GM23338 (cell line): ENCODE measurements around the gene SEC61A1. TPM values are rescaled to one million over a fixed set of nuclear protein-coding genes. Genes with fewer than 3 reads are reported as not detected.

Source experiments
- ATAC-seq: fragments of 200-7000 bp; cut with Tn5 transposase; 3 replicates; pipeline ENCODE4 v1.9.1; 2020
- DNase-seq: peaks from one replicate; pipeline ENCODE4 v3.0.0-alpha.2; 2015; ENCODE audit warnings: low spot score
- H2AFZ ChIP-seq: fragments of 200-600 bp; sonication (generic); 2 replicates; pipeline ENCODE4 v1.8.0; 2016; ENCODE audit warnings: antibody characterized with exemption, mild to moderate bottlenecking, moderate library complexity
- H3F3A ChIP-seq: fragments of 200-600 bp; sonication (generic); replicated peaks from 2 replicates; pipeline ENCODE4 v1.8.0; 2017; ENCODE audit warnings: antibody characterized with exemption, mixed run types, low read depth
- H3K27ac ChIP-seq: fragments of 200-600 bp; sonication (generic); 2 replicates; pipeline ENCODE4 v1.6.1; 2016; ENCODE audit warnings: low read depth
- H3K27me3 ChIP-seq: fragments of 200-600 bp; sonication (generic); 2 replicates; pipeline ENCODE4 v1.8.0; 2016; ENCODE audit warnings: mild to moderate bottlenecking, mixed run types, moderate library complexity; ENCODE audit not compliant: insufficient read depth
- H3K36me3 ChIP-seq: fragments of 200-600 bp; sonication (generic); 2 replicates; pipeline ENCODE4 v1.8.0; 2016; ENCODE audit warnings: mild to moderate bottlenecking; ENCODE audit not compliant: insufficient read depth
- H3K4me1 ChIP-seq: fragments of 200-600 bp; sonication (generic); 2 replicates; pipeline ENCODE4 v1.8.0; 2016; ENCODE audit warnings: mild to moderate bottlenecking, moderate library complexity; ENCODE audit not compliant: insufficient read depth
- H3K4me2 ChIP-seq: fragments of 200-600 bp; sonication (generic); 2 replicates; pipeline ENCODE4 v1.7.1; 2017; ENCODE audit warnings: mixed run types
- H3K4me3 ChIP-seq: fragments of 200-600 bp; sonication (generic); 2 replicates; pipeline ENCODE4 v1.6.1; 2016; ENCODE audit warnings: mixed run types
- H3K79me2 ChIP-seq: fragments of 200-600 bp; sonication (generic); replicated peaks from 2 replicates; pipeline ENCODE4 v1.8.0; 2017; ENCODE audit warnings: mild to moderate bottlenecking; ENCODE audit not compliant: insufficient read depth
- H3K9me2 ChIP-seq: fragments of 200-600 bp; sonication (generic); 2 replicates; pipeline ENCODE4 v1.8.0; 2017; ENCODE audit not compliant: insufficient read depth
- H4K20me1 ChIP-seq: fragments of 200-600 bp; sonication (generic); replicated peaks from 2 replicates; pipeline ENCODE4 v1.8.0; 2017; ENCODE audit warnings: mild to moderate bottlenecking; ENCODE audit not compliant: insufficient read depth
- H3K27ac Mint-ChIP-seq: 2 replicates; pipeline ENCODE4 v1.8.0; 2020; ENCODE audit warnings: inconsistent platforms, mild to moderate bottlenecking, moderate library complexity, mixed read lengths
- H3K27me3 Mint-ChIP-seq: 3 replicates; pipeline ENCODE4 v1.8.0; 2022; ENCODE audit warnings: low read depth, mild to moderate bottlenecking, moderate library complexity, mixed read lengths, inconsistent platforms; ENCODE audit not compliant: insufficient read depth, poor library complexity
- H3K36me3 Mint-ChIP-seq: 3 replicates; pipeline ENCODE4 v1.8.0; 2021; ENCODE audit warnings: low read depth, mild to moderate bottlenecking, inconsistent platforms, moderate library complexity, mixed read lengths
- H3K4me1 Mint-ChIP-seq: 3 replicates; pipeline ENCODE4 v1.8.0; 2020; ENCODE audit warnings: mild to moderate bottlenecking, inconsistent platforms, mixed read lengths
- H3K4me3 Mint-ChIP-seq: 3 replicates; pipeline ENCODE4 v1.8.0; 2021; ENCODE audit warnings: moderate library complexity, mild to moderate bottlenecking, inconsistent platforms, mixed read lengths
- H3K9me3 Mint-ChIP-seq: 3 replicates; pipeline ENCODE4 v1.8.0; 2020; ENCODE audit warnings: moderate library complexity, mild to moderate bottlenecking, inconsistent platforms, mixed read lengths
- EZH2 ChIP-seq: fragments of 200-600 bp; sonication (generic); IDR thresholded peaks from one replicate; pipeline ENCODE4 v1.8.0; 2017; ENCODE audit warnings: antibody characterized with exemption, mild to moderate bottlenecking, low read depth; ENCODE audit not compliant: unreplicated experiment
- EZH2phosphoT487 ChIP-seq: fragments of 200-600 bp; sonication (generic); IDR thresholded peaks from one replicate; pipeline ENCODE4 v1.8.1; 2018; ENCODE audit warnings: antibody characterized with exemption; ENCODE audit not compliant: unreplicated experiment
- JUNB ChIP-seq: IDR thresholded peaks from one replicate; pipeline ENCODE4 v1.6.1; 2016; ENCODE audit warnings: antibody characterized with exemption; ENCODE audit not compliant: unreplicated experiment
- NANOG ChIP-seq: IDR thresholded peaks from 2 replicates; pipeline ENCODE4 v1.6.1; 2016; ENCODE audit warnings: antibody characterized with exemption, borderline replicate concordance
- POLR2AphosphoS5 ChIP-seq: IDR thresholded peaks from 2 replicates; pipeline ENCODE4 v1.6.1; 2016; ENCODE audit warnings: antibody characterized with exemption, low read depth
- STAT1 ChIP-seq: IDR thresholded peaks from one replicate; pipeline ENCODE4 v1.6.1; 2016; ENCODE audit warnings: antibody characterized with exemption; ENCODE audit not compliant: unreplicated experiment
- ZNF331 ChIP-seq: fragments of 250-450 bp; sonication (Bioruptor Pico); IDR thresholded peaks from 2 replicates; pipeline ENCODE4 v1.5.0; 2020; ENCODE audit warnings: low read depth, mild to moderate bottlenecking, moderate library complexity
- polyA plus RNA-seq: library from polyadenylated mRNA; unstranded; fragments of >200 nt; fragmentation: Nextera tagmentation; extraction: Ambion mirVana; gene quantifications from 2 replicates; pipeline ENCODE4 v1.2.1, GENCODE V29; 2016
- total RNA-seq: library from RNA; depleted of rRNA; stranded (reverse); fragments of >200 nt; shearing (Covaris generic); gene quantifications from 2 replicates; pipeline ENCODE4 v1.2.3, GENCODE V29; 2014
- TF ChIP-seq, protein P1 (sequence below): IDR thresholded peaks from one replicate; pipeline ENCODE4 v1.6.1; 2018; ENCODE audit warnings: antibody characterized with exemption; ENCODE audit not compliant: unreplicated experiment
- TF ChIP-seq, protein P2 (sequence below), 2 experiments: fragments of 200-600 bp in 1 of 2; sonication (generic) in 1 of 2; conservative IDR thresholded peaks; 2 replicates each; pipeline versions ENCODE4 v1.5.1 to v1.6.1; 2016 to 2017; ENCODE audit warnings: antibody characterized with exemption in 2 of 2, low read depth in 2 of 2, mild to moderate bottlenecking in 2 of 2, moderate library complexity in 1 of 2

Gene SEC61A1
- total and polyA plus RNA-seq, 2 experiments from 2014 or later = 44.8 to 184 TPM

DNA sequence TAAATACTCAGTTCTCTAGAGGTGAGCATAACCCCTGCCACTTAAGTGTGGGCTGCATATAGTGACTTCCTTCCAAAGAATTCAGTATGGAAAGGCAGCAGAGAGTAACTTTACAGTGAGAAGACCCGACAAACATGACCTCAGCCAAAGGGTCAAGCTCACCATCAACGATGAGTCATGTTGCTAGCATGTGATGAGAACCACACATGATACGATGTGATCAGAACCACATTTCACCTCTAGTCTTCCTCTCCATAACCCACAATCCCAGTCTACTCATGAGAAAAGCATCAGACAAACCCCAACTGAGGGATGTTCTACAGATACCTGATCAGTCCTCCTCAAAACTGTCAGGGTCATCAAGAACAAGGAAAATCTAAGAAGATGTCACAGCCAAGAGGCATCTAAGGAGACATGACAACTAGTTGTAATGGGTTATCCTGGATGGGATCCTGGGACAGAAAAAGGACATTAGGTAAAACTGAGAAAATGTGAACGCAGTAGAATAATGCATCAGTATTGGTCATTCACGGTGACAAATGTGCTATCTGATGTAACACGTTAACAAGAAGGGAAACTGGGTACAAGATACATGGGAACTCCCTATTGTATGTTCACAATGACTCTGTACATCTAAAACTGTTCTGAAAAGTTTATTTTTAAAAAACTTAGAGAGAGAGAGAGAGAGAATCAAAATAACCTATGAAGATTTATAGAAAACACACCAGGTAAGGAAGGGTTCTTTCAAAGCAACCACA, 28.3 kb downstream of the SEC61A1 start:
- no peaks in the 10 kb centered on the region for H3K79me2 ChIP-seq
- H2AFZ ChIP-seq = no peak overlapping the region
- H3K36me3 Mint-ChIP-seq = peaks cover 67% of the 10 kb centered on the region
- peaks cover 4% of the 10 kb centered on the region; the same call in 1 of the 2 replicates for H3K36me3 ChIP-seq
- peaks cover 5% of the 10 kb centered on the region; the same call in 1 of the 2 replicates for H3K4me1 ChIP-seq
- no peak for TF ChIP-seq JUNB
- no peak for TF ChIP-seq EZH2phosphoT487
- no peak for TF ChIP-seq NANOG
- no peak for TF ChIP-seq ZNF331 (CRISPR knock-in tag)
- TF ChIP-seq, protein P1, sequence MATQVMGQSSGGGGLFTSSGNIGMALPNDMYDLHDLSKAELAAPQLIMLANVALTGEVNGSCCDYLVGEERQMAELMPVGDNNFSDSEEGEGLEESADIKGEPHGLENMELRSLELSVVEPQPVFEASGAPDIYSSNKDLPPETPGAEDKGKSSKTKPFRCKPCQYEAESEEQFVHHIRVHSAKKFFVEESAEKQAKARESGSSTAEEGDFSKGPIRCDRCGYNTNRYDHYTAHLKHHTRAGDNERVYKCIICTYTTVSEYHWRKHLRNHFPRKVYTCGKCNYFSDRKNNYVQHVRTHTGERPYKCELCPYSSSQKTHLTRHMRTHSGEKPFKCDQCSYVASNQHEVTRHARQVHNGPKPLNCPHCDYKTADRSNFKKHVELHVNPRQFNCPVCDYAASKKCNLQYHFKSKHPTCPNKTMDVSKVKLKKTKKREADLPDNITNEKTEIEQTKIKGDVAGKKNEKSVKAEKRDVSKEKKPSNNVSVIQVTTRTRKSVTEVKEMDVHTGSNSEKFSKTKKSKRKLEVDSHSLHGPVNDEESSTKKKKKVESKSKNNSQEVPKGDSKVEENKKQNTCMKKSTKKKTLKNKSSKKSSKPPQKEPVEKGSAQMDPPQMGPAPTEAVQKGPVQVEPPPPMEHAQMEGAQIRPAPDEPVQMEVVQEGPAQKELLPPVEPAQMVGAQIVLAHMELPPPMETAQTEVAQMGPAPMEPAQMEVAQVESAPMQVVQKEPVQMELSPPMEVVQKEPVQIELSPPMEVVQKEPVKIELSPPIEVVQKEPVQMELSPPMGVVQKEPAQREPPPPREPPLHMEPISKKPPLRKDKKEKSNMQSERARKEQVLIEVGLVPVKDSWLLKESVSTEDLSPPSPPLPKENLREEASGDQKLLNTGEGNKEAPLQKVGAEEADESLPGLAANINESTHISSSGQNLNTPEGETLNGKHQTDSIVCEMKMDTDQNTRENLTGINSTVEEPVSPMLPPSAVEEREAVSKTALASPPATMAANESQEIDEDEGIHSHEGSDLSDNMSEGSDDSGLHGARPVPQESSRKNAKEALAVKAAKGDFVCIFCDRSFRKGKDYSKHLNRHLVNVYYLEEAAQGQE = no peak
- H3K27me3 ChIP-seq = no peaks in the 10 kb centered on the region
- H3K27ac ChIP-seq = no peak overlapping the region
- H3K27ac Mint-ChIP-seq = no peak overlapping the region
- H3K9me2 ChIP-seq = no peaks in the 10 kb centered on the region
- H3K27me3 Mint-ChIP-seq = peaks cover 8% of the 10 kb centered on the region
- H3K4me3 Mint-ChIP-seq = no peak overlapping the region
- no peak overlapping the region for H3K4me3 ChIP-seq
- peaks cover 6% of the 10 kb centered on the region; the same call in 2 of the 3 replicates for H3K4me1 Mint-ChIP-seq
- H3K9me3 Mint-ChIP-seq = no peaks in the 10 kb centered on the region
- peaks cover 29% of the 10 kb centered on the region for H4K20me1 ChIP-seq
- H3F3A ChIP-seq = no peaks in the 10 kb centered on the region
- DNase-seq (no peak), ATAC-seq (no peak)
- no peak overlapping the region for H3K4me2 ChIP-seq

DNA sequence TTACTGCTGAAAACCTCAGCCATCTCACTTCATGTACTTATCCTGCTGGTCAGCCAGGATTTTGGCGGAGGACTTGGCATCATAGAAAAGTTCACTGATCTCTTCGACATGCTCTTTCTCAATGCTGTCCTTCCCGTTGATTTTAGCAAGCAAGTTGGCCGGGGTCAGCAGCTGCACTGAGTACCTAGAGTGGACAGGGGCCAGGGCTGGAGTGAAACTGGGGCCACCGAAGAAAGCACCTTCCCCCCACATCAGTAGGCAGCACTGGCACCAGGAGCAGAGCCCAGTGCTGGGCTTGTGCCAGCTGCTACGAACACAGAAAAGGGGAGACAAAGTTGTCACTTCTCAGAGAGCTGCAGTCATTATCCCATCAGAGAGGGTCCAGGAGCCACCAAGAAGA, 29.0 kb downstream of the SEC61A1 start:
- Mint-ChIP-seq H3K9me3 (no peaks in the 10 kb centered on the region), H3K27me3 (peaks cover 8% of the 10 kb centered on the region), H3K36me3 (peaks cover 70% of the 10 kb centered on the region), H3K4me1 (peaks cover 6% of the 10 kb centered on the region; the same call in 2 of the 3 replicates), H3K27ac (no peak overlapping the region), H3K4me3 (no peak overlapping the region)
- Histone ChIP-seq H3K4me2 (no peak overlapping the region), H3K36me3 (peaks cover 11% of the 10 kb centered on the region; the same call in 1 of the 2 replicates), H3K27me3 (no peaks in the 10 kb centered on the region), H3K27ac (no peak overlapping the region), H3K4me1 (peaks cover 5% of the 10 kb centered on the region; the same call in 1 of the 2 replicates), H4K20me1 (peaks cover 26% of the 10 kb centered on the region), H2AFZ (no peak overlapping the region), H3F3A (no peaks in the 10 kb centered on the region), H3K4me3 (no peak overlapping the region), H3K79me2 (no peaks in the 10 kb centered on the region), H3K9me2 (no peaks in the 10 kb centered on the region)
- DNase-seq = no peak
- ATAC-seq = no peak
- no peak for TF ChIP-seq EZH2
- no peak for TF ChIP-seq NANOG
- no peak for TF ChIP-seq POLR2AphosphoS5
- TF ChIP-seq, protein P2, sequence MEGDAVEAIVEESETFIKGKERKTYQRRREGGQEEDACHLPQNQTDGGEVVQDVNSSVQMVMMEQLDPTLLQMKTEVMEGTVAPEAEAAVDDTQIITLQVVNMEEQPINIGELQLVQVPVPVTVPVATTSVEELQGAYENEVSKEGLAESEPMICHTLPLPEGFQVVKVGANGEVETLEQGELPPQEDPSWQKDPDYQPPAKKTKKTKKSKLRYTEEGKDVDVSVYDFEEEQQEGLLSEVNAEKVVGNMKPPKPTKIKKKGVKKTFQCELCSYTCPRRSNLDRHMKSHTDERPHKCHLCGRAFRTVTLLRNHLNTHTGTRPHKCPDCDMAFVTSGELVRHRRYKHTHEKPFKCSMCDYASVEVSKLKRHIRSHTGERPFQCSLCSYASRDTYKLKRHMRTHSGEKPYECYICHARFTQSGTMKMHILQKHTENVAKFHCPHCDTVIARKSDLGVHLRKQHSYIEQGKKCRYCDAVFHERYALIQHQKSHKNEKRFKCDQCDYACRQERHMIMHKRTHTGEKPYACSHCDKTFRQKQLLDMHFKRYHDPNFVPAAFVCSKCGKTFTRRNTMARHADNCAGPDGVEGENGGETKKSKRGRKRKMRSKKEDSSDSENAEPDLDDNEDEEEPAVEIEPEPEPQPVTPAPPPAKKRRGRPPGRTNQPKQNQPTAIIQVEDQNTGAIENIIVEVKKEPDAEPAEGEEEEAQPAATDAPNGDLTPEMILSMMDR (conservative IDR thresholded peaks at IDR 0.05; ENCODE audit: low read depth in 2 of 2) = no peak
- TF ChIP-seq STAT1 = no peak
